ENCODE measurements around the gene CHCHD6. TPM values are rescaled to one million over a fixed set of nuclear protein-coding genes. Genes with fewer than 3 reads are reported as not detected.

Gene CHCHD6
- total RNA-seq, 1 experiment from 2014 or later: 65.9 TPM

DNA sequence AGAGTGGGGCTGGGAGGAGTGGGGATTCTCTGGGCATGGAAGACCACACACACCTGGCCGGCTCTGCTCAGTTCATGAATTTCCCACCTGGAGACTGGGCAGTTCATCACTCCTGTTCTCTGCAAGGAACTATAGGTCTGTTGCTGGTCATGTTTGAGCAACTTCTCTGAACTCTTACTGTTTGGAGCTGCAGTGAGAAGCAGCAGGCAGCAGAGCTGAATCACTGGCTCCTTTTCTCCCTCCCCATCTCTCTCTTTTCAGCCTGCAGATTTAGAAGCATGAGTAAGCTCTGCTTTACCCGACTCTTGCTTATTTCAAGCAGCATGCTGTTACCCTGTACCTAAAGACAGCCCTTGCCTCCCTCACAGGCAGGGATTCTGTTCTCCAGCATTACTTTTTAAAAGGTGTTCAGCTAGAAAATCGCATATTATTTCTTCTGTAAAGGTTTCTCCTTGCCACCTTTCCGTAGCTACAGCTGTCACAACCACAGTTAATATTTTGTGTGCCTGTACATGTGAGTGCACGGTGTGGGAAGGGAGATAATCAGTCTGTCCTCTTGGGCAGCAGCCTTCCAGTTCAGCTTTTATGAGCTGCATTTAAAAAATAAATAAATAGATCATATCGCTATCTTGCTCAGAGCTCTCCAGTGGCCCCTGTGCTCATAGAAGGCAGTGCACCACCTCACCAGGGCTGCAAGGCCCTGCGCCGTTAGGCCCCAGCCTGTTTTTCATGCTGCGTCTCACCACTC, 131.6 kb downstream of the CHCHD6 start:
- in situ Hi-C loops (cut with HindIII; ENCODE audit: low pct_unique_long_range_greater_than_20kb, low sequenced_read_pairs): no loop called here
- DNase-seq (ENCODE audit: low read depth): no peak

DNA sequence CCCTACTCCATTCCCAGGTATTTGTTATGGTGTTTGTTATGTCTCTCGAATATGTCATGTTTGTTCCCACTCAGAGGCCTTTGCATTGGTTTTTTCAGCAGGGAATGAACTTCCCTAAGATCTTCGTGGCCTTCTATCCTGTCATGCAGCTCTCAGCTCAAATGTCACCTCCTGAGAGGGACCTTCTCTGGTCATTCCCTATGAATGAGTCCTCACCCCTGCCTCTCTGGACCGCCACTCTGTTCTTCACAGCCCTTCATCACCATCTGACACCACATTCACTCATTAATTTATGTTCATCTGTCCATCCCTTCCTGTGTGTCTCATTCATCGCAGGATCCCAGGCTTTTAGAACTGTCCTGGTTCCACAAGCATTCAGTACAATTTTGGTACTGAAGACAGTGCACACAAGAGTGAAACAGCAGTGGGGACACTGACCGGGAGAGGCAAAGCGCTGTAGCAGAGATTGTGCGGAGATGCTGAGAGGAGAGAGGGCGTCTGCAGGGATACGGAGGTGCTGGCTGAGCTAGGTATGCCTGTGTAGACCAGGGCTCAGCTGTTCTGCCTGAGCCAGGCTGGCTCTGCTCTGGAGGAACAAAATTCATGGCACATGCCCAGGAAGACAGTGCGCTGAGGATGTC, 132.3 kb downstream of the CHCHD6 start:
- in situ Hi-C loops (cut with HindIII; ENCODE audit: low pct_unique_long_range_greater_than_20kb, low sequenced_read_pairs): no loop called here
- DNase-seq (ENCODE audit: low read depth): no peak

DNA sequence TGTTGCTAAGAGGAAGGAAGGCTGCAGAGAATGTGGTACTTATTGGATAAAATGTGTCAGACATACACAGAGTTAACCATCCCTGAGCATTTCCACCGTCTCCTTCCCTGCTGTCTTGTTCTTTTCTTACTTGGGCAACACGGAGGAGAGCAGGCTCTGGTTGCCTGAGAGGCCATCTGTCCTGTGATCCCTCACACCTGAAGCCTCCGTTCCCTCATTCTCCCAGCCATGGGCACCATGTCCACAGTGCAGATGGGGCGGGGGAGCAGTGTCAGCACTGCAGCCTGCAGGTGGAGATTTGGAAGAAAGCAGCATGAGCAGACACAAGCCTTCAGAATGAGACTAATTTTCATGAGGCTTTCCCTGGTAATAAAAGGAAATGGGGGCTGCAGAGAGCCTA, 133.7 kb downstream of the CHCHD6 start:
- DNase-seq (ENCODE audit: low read depth): no peak
- in situ Hi-C loops (cut with HindIII; ENCODE audit: low pct_unique_long_range_greater_than_20kb, low sequenced_read_pairs): no loop called here

DNA sequence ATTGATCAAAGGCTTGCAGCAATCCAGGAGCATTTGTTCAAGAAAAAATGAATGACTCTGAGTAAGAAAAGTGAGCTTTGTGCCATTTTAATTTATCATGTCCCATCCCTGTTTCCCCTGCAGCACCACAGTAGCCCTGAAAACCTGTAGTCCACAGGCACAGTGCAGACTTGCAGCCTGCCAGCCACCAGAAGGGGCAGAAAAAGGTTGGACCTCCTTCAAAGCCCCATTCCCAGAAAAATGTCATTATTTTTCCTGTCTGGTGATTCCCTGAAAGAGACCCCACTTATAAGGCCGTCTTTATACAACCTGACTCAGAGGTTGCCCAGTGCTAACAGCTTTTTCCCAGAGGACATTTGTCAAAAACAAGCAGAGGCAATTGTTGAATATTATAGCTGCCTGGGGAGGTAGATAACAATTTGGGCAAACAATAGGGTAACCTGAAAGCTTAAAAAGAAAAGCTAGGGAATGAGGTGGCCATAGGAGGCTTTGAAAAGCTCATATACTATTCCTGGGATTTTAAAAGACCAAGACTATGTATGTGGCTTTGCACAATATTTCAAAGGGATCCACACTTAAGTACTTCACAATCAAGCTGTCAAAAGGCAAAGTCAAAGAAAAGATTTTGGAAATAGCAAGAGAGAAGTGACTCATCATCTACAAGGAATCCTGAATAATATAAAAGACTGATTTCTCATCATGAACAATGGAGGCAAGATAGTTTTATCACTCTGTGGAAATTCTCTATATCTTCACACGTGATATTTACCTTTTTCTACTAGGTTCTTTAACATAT, 142.1 kb downstream of the CHCHD6 start:
- in situ Hi-C loops (cut with HindIII; ENCODE audit: low pct_unique_long_range_greater_than_20kb, low sequenced_read_pairs): no loop called here
- no peak for DNase-seq (ENCODE audit: low read depth)

DNA sequence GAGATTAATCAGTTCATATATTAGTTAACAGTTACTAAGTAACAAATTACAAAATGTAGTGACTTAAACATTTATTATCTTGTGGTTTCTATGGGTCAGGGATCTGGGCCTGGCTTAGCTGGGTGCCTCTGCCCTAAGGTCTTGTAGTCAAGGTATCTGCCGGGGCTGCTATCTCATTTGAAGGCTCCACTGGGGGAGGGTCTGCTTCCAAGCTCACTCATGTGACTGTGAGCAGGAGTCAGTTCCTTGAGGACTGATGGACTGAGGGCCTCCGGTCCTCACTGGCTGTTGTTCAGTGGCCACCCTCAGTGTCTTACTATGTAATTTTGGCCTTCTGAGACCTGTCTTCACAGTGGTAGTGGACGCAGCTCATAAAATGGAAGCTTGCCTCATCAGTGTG, 143.0 kb downstream of the CHCHD6 start:
- DNase-seq (ENCODE audit: low read depth): no peak
- in situ Hi-C loops (cut with HindIII; ENCODE audit: low pct_unique_long_range_greater_than_20kb, low sequenced_read_pairs): no loop called here

DNA sequence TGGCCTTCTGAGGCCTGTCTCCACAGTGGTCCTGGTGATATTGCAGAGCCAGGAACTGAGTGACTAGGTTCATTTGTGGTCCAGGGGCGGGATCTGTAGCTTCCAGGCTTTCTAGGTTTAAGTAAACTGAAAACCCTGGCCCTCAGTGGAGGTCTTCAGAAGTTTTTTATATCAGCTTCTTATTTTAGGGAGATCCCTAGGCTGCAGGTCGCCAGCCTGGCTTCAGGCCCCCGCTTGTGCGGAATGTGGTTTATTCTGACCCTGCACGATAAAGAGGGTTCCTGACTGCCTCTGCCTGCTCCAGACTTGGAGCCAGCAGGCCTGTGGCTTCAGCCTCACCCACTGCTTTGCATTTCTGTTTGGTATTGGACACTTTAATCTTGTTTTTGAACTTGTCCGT, 145.0 kb downstream of the CHCHD6 start:
- DNase-seq (ENCODE audit: low read depth): no peak
- in situ Hi-C loops (cut with HindIII; ENCODE audit: low pct_unique_long_range_greater_than_20kb, low sequenced_read_pairs): no loop called here

DNA sequence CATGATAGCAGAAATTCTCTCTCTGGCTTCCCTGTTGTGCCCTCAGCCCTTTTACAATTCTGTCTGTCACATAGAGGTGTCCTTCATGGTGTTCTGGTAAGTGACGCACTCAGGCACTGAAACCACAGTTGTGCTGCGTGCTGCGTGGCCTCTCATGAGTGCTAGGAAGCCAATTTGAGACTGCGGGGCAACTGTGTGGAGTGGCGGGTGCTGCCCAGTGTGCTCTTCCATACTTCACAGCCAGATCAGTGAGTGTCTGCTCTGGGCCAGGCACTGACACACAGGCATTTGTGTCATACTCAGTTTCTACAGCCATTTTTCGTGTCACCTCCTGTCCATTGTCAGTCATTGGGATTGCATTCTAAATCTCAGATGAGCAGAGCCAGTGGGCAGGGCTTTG, 145.7 kb downstream of the CHCHD6 start:
- DNase-seq (ENCODE audit: low read depth): no peak
- in situ Hi-C loops (cut with HindIII; ENCODE audit: low pct_unique_long_range_greater_than_20kb, low sequenced_read_pairs): no loop called here

DNA sequence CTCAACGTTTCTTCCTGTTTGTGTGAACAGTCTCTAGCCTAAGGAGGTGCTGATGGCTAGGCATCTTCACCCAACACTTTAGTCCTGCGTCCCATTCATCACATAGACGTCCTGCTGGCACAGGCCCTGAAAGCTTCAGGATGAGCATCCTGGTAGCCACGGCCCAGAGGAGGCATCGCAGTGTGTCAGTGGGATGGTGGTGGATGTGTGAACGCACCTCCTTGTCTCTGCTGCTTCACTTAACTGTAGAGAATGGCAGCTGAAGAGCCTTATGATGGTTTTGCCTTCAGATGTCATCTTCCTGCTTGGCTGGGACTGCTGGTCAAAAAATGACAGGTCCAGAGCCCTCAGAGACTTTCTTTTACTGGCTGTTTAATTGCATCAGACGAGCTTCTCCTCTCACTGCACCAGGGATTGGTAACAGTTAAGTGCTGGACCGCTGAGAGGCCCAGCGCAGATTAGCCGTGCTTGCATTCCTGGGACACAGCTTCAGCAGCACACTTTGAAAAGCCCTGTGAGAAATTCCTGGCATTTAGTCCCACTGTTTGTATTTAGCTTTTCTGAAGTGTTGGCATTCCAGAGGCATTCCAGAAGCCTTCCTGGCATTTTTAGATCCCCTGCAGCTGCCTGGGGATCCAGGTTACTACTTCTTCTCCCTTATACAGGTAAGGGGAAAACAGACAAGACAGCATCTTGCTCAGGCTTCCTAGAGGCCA, 146.5 kb downstream of the CHCHD6 start:
- in situ Hi-C loops (cut with HindIII; ENCODE audit: low pct_unique_long_range_greater_than_20kb, low sequenced_read_pairs): no loop called here
- peak; percentile 41 for DNase-seq (ENCODE audit: low read depth)

DNA sequence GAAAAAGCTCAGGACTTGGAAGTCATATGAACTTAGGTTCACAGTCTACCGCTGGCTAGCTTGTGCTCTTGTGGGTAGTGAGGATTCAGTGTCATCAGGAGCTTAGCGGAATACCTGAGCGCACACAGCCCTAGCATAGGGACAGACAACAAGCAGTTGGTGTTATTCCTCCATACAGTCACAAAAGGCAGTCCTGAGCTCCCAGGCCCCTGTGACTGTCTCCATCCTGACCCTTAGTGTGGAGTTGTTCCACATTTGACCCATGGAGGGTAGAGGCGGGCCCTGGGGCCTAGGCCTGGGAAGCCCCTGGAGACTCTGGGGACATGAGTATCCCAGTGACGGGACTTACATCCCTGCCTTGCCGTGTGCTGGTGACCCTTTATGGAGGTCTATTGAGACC, 147.3 kb downstream of the CHCHD6 start:
- DNase-seq (ENCODE audit: low read depth): no peak
- in situ Hi-C loops (cut with HindIII; ENCODE audit: low pct_unique_long_range_greater_than_20kb, low sequenced_read_pairs): no loop called here

DNA sequence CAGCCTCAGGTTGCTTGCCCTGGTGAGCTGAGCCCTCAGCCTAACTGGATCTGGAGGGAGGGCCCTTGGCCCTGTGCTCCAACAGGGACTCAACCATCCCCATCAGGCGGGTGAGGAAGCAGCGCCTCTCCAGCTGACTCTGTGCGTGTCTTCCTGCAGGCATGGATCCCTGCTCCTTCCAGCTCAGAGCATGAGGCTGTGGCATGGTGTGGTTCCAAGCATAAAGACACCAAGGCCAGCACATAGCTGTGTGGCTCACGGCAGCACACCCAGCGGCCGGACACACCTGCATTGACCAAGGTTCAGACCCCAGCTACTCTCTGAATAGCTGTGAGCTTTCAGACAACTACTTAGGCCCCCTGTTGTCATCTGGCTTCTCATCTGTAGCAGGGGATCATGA, 147.9 kb downstream of the CHCHD6 start:
- in situ Hi-C loops (cut with HindIII; ENCODE audit: low pct_unique_long_range_greater_than_20kb, low sequenced_read_pairs): no loop called here
- DNase-seq (ENCODE audit: low read depth): no peak

DNA sequence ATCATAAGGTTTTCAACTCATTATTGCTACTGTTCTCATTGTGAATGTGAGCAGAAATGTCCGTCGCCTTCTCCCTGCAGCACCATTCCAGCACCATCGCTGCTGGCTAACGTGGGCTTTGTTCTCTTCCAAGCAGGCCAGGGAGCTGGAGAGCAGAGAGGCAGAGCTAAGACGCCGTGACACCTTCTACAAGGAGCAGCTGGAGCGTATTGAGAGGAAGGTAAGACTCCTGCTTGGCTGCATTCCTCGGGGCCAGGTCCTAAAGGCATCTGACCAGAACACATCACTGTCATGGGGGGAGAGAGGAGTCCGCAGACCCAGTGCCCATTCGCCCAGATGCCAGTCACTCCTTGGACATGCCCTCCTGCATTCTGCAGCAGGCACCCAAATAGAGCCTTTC, 148.5 kb downstream of the CHCHD6 start:
- DNase-seq (ENCODE audit: low read depth): no peak
- in situ Hi-C loops (cut with HindIII; ENCODE audit: low pct_unique_long_range_greater_than_20kb, low sequenced_read_pairs): no loop called here

DNA sequence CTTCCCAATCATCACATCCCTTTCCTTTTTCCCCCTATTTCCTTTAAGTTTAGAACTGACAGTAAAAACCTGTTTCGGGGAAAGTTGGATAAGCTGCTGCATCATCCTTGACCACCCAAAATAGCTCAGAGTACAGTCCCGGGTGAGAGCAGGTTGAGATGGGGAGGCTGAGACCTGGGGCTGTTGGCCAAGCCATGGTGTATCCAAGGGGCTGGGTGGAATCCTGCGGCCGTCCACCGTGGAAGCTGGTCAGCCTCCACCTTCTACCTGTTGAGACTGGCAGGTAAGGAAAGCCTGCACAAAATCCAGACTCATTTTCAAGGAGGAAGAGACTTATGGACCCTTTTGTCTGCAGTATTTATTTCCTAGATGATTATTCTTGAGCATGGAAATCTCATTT, 150.6 kb downstream of the CHCHD6 start:
- in situ Hi-C loops (cut with HindIII; ENCODE audit: low pct_unique_long_range_greater_than_20kb, low sequenced_read_pairs): no loop called here
- DNase-seq (ENCODE audit: low read depth): no peak

DNA sequence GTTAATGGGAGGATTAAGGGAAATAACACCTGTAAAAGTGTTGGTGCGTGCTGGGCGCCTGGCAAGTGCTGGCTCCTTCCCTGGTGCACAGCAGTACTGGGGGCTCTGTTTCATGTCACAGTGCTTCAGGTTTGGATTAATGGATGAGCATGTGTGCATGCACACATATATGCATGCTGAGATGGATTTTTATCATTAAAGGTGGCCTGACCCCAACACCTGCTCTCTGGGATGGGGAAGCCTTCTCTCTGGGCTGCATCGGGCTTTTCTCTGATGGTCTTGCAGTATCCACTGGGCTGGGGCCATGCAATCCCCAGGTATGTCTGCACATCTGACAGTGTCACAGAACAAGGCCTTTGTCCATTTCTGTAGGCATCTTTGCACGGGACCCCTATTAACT, 151.3 kb downstream of the CHCHD6 start:
- no peak for DNase-seq (ENCODE audit: low read depth)
- in situ Hi-C loops (cut with HindIII; ENCODE audit: low pct_unique_long_range_greater_than_20kb, low sequenced_read_pairs): no loop called here

DNA sequence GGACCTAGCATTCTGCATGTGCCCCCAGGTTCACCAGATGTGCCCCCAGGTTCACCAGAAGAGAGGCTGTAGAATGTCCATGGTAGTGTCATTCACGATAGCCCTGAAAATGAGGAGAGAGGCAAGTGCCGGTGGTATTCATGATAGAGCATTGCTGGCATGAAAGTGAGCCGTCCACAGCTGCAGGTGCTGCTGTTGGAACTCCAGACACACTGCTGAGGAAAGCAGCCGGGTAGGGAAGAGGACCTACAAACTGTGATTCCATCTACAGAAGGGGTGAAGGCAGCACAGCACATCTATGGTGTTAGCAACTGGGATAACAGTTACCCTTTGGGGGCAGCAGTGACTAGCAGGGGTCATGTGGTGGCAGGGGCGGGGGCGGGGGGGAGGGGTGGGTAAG, 153.9 kb downstream of the CHCHD6 start:
- DNase-seq (ENCODE audit: low read depth): no peak
- in situ Hi-C loops (cut with HindIII; ENCODE audit: low pct_unique_long_range_greater_than_20kb, low sequenced_read_pairs): no loop called here

DNA sequence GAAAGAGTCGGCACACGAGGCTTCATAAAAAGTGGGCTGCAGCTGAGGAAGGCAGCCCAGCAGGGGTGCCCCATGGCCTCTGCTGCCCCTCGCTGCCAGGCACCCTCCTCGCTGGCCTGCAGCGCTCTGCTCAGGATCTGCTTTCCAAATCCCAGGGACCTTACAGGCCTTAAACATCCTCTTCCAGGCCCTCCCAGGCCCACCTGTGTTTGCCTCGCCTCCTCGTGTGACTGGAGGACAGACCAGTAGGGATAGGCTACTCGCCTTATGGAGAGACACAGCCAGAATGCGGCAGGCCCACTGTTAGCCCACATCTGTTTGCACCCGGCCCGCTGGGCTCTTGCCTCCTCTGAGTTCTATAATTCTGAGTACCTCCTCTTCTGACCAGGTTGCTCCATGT, 154.4 kb downstream of the CHCHD6 start:
- in situ Hi-C loops (cut with HindIII; ENCODE audit: low pct_unique_long_range_greater_than_20kb, low sequenced_read_pairs): no loop called here
- no peak for DNase-seq (ENCODE audit: low read depth)

DNA sequence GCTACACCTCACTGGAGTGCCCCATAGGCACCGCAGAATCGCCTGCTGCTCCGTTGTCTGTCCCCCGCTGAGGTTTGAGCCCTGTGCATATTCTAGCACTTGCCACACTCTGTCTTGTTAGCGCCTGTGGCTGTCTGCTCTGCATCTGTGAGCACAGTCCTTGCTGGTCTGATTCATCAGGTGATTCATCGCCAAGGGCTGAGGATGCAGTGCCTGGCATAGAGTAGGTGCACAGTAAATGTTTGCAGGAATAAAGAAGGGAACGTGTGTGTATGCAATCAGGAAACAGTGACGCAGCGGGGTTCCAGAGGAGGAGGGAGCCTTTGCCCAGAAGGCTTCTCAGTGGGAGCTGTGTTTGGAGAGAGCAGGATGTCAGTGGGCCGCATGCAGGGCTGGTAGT, 154.8 kb downstream of the CHCHD6 start:
- DNase-seq (ENCODE audit: low read depth): peak; percentile 76
- in situ Hi-C loops (cut with HindIII; ENCODE audit: low pct_unique_long_range_greater_than_20kb, low sequenced_read_pairs): no loop called here

DNA sequence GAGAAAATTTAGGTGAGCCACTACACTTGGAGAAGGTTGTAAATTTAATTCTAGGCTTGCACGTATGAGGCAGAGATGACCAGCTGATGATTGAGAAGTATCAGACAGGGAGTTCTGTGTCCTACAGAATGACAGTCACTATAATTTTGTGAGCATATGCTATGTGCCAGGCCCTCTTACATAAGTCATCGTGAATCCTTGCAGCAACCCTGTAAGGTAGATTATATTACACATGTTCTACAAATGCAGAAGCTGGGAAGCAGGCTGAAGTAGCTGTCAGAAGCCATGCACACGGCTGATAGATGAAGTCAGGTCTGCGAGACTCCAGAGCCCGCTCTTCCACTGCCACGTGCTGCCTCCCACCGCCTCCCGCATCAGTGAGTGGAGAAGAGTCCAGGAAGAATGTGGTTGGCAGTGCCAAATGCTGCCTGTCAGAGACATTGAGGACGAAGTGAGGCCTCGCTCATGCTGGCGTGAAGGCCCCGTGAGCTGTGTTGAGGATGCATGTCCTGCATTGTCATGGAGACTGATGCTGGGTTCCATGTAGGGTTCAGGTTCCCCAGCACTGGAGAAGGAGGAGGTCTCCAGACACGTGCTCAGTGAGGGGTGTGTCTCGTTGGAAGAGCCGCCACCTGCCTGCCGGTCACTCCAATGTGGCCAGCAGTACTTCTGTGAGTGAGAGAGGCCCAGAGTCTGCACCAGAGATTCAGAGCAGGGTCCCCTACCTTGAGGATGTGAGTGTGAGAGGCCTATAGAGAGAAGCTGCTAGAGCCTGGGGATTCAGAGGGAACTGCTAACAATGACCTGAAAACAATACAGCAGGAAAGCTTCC, 155.6 kb downstream of the CHCHD6 start:
- in situ Hi-C loops (cut with HindIII; ENCODE audit: low pct_unique_long_range_greater_than_20kb, low sequenced_read_pairs): no loop called here
- DNase-seq (ENCODE audit: low read depth): no peak

DNA sequence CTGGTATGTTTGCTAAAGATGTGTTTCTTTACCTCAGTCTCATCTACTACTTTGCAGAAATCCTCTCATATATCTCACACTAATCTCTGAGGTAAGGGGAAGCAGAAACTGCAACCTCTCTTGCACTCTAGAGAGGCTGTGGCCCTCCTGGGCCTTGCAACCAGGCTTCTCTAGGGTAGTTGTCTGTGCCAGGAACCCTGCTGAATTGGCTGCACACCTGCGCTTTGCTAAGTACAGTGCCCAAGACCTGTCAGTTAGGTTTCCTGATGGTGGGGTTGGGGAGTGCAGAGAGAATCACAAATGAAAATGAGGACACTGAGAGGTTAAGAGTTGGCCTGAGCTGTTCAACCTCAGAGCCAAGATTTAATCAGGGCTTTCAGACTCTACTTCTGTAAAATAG, 161.7 kb downstream of the CHCHD6 start:
- no peak for DNase-seq (ENCODE audit: low read depth)
- in situ Hi-C loops (cut with HindIII; ENCODE audit: low pct_unique_long_range_greater_than_20kb, low sequenced_read_pairs): no loop called here

Data from Caki2 (cell line).